GM10266 (cell line): ENCODE measurements around the gene DCLK1.

Experiments used
- DNase-seq: peaks from one replicate; pipeline ENCODE4 v3.0.0; 2012; ENCODE audit errors: extremely low spot score
- TF ChIP-seq, protein P1 (sequence below): IDR thresholded peaks from 2 replicates; pipeline ENCODE4 v1.5.1; 2012; ENCODE audit warnings: mild to moderate bottlenecking, low read depth; ENCODE audit not compliant: control insufficient read depth, insufficient read depth; ENCODE audit errors: missing control alignments

The DCLK1 gene

GRCh38 chr13:35736876-35737275 lies 394.3 kb downstream of the DCLK1 start:
- DNase-seq: no peak
- TF ChIP-seq, protein P1, sequence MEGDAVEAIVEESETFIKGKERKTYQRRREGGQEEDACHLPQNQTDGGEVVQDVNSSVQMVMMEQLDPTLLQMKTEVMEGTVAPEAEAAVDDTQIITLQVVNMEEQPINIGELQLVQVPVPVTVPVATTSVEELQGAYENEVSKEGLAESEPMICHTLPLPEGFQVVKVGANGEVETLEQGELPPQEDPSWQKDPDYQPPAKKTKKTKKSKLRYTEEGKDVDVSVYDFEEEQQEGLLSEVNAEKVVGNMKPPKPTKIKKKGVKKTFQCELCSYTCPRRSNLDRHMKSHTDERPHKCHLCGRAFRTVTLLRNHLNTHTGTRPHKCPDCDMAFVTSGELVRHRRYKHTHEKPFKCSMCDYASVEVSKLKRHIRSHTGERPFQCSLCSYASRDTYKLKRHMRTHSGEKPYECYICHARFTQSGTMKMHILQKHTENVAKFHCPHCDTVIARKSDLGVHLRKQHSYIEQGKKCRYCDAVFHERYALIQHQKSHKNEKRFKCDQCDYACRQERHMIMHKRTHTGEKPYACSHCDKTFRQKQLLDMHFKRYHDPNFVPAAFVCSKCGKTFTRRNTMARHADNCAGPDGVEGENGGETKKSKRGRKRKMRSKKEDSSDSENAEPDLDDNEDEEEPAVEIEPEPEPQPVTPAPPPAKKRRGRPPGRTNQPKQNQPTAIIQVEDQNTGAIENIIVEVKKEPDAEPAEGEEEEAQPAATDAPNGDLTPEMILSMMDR: no peak

DNA sequence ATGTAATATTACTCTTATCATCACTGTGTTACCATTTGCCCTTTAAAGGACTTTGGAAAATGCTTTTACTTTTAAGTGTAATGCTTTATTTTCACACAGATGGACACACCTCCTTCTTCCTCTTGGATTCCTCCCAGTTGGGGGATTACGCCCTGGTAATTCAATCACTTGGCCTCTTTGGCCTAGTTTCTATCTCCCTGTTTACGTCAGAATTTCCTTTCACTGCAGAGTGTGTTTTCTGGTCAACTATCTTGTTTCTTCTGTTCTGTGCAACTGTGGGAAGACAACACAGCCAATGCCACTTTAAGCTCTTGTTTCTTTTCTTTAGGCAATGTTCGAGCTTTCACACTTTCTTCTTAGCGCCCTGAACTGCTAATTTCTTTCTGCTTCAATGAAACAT lies 397.4 kb downstream of the DCLK1 start:
- no peak for DNase-seq
- TF ChIP-seq, protein P1: no peak

DNA sequence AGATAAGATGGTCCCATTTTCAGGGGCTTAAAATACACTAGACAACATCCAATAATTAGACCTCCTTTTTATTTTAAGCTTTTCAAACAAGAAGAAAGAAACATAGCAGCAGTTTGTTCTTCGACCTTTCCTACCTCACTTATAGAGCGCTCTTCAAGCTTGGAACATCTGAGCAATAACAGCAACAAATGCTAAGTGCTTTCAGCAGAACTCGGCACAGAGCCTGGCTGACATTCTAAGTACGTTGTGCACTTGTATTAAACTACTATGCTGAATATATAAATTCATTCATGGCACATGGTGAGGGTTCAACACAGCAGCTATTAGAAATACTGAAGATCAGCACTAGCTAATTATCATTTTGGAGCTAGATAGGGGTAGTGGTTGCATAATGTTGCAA lies 398.6 kb downstream of the DCLK1 start:
- no peak for DNase-seq
- TF ChIP-seq, protein P1: no peak

- DNase-seq: no peak
- TF ChIP-seq, protein P1: no peak
Observed at GRCh38 chr13:35731471-35731870, 399.7 kb downstream of the DCLK1 start.

GRCh38 chr13:35729926-35730627 lies 401.1 kb downstream of the DCLK1 start:
- no peak for DNase-seq
- TF ChIP-seq, protein P1: no peak

- TF ChIP-seq, protein P1: no peak
- DNase-seq: no peak
Observed at GRCh38 chr13:35727881-35728280, 403.3 kb downstream of the DCLK1 start.

DNA sequence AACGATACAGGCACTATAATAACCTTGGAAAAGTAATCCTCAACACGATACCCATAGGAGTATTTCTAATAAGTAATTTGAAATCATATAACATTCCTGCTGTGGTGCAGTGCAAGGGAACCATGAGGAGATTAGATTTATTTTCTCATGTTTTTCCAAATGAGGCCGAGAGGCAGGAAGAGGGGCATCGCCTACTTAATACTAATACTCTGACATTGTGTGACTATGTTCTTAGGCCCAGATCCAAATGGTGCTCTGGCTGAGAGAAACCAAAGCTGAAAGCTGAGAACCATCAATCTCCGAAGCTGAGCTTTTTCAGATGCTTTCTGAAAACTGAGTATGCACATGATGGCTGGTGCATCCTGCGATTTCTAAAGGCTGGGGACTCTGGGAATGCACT lies 406.7 kb downstream of the DCLK1 start:
- DNase-seq: no peak
- TF ChIP-seq, protein P1: no peak
